ENCODE measurements around the gene SSTR3.

GRCh38 chr22:37169406-37169805 is 42.9 kb downstream of the SSTR3 start:
- no peak for TF ChIP-seq CTCF (conservative IDR thresholded peaks at IDR 0.05)
- no peak for TF ChIP-seq ZFX (IDR thresholded peaks at IDR 0.05)
